Right atrium auricular region (tissue), 2 donors: ENCODE measurements around the gene RGS6. TPM values are rescaled to one million over a fixed set of nuclear protein-coding genes. Genes with fewer than 3 reads are reported as not detected.

Experiments
- DNase-seq: peaks from one replicate; pipeline ENCODE4 v3.0.0-alpha.2; 2019; ENCODE audit warnings: low spot score
- H3K27ac ChIP-seq, 2 donors: fragments of 200-600 bp; sonication (generic); 1 replicate in 1 of 2; 2 replicates in 1 of 2; pipeline ENCODE4 v1.5.1; 2016 to 2019
- H3K27me3 ChIP-seq, 2 donors: fragments of 200-600 bp; sonication (generic); one replicate each; pipeline versions ENCODE4 v1.5.1 to v1.6.0; 2017 to 2019
- H3K36me3 ChIP-seq: fragments of 200-600 bp; sonication (generic); one replicate; pipeline ENCODE4 v1.5.1; 2016
- H3K4me1 ChIP-seq, 2 donors: fragments of 200-600 bp; sonication (generic); one replicate each; pipeline versions ENCODE4 v1.5.1 to v1.6.0; 2017 to 2019
- H3K4me3 ChIP-seq, 2 donors: fragments of 200-600 bp; sonication (generic); 1 replicate in 1 of 2; 2 replicates in 1 of 2; pipeline ENCODE4 v1.5.1; 2017 to 2019; ENCODE audit warnings: mild to moderate bottlenecking in 1 of 2, moderate library complexity in 1 of 2
- H3K9me3 ChIP-seq, 2 donors: fragments of 200-600 bp; sonication (generic); one replicate each; pipeline ENCODE4 v1.5.1; 2019
- total RNA-seq, 2 donors: library from RNA; depleted of rRNA; stranded (reverse); fragments of >200 nt; gene quantifications; one replicate each; pipeline ENCODE4 v1.1.0, GENCODE V29; 2016
- TF ChIP-seq, protein P1 (sequence below), 2 donors: fragments of 200-600 bp; sonication (generic); IDR thresholded peaks; one replicate each; pipeline ENCODE4 v1.5.1; 2019; ENCODE audit warnings: antibody characterized with exemption in 2 of 2

Gene RGS6
- total RNA-seq, 2 donors from 2014 or later = 12.1 to 13.1 TPM

DNA sequence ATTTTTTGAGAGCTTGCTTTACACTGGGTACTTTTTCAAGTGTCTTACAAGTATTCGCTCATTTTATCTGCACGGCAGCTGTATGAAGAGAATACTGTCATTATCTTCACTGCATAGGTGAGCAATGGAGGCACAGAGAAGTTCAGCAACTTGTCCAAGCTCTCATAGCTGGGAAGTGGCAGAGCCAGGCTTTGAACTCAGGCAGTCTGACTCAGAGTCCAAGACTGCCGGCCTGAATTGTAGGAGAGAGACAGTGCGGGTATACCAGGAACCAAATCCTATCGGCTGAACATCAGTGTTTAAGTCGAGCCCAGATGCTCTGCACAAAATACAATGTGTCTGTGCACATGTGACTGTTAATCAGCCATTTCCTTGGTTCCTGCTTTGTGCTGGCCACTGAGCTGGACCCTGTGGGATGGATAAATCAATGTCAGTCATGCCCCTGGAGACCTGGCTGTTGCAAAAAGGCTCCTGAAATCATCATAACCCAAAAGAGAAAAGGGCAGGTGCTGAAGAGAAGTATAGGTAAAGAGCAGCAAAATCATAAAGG, 487.1 kb downstream of the RGS6 start:
- H3K9me3 ChIP-seq = no peaks in the 10 kb centered on the region
- TF ChIP-seq, protein P1, sequence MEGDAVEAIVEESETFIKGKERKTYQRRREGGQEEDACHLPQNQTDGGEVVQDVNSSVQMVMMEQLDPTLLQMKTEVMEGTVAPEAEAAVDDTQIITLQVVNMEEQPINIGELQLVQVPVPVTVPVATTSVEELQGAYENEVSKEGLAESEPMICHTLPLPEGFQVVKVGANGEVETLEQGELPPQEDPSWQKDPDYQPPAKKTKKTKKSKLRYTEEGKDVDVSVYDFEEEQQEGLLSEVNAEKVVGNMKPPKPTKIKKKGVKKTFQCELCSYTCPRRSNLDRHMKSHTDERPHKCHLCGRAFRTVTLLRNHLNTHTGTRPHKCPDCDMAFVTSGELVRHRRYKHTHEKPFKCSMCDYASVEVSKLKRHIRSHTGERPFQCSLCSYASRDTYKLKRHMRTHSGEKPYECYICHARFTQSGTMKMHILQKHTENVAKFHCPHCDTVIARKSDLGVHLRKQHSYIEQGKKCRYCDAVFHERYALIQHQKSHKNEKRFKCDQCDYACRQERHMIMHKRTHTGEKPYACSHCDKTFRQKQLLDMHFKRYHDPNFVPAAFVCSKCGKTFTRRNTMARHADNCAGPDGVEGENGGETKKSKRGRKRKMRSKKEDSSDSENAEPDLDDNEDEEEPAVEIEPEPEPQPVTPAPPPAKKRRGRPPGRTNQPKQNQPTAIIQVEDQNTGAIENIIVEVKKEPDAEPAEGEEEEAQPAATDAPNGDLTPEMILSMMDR (IDR thresholded peaks at IDR 0.05) = no peak
- no peak overlapping the region for H3K27ac ChIP-seq
- H3K4me3 ChIP-seq = no peak overlapping the region
- H3K4me1 ChIP-seq = no peaks in the 10 kb centered on the region
- H3K27me3 ChIP-seq = no peaks in the 10 kb centered on the region
- peak; percentile 23 for DNase-seq
- no peaks in the 10 kb centered on the region for H3K36me3 ChIP-seq

GRCh38 chr14:72420749-72421474, 488.7 kb downstream of the RGS6 start:
- DNase-seq = peak; percentile 64
- no peaks in the 10 kb centered on the region for H3K4me1 ChIP-seq
- H3K4me3 ChIP-seq = no peak overlapping the region
- no peaks in the 10 kb centered on the region for H3K9me3 ChIP-seq
- TF ChIP-seq, protein P1 (IDR thresholded peaks at IDR 0.05) = peak; percentile 91 to 94
- no peaks in the 10 kb centered on the region for H3K27me3 ChIP-seq
- no peaks in the 10 kb centered on the region for H3K36me3 ChIP-seq
- H3K27ac ChIP-seq = no peak overlapping the region

DNA sequence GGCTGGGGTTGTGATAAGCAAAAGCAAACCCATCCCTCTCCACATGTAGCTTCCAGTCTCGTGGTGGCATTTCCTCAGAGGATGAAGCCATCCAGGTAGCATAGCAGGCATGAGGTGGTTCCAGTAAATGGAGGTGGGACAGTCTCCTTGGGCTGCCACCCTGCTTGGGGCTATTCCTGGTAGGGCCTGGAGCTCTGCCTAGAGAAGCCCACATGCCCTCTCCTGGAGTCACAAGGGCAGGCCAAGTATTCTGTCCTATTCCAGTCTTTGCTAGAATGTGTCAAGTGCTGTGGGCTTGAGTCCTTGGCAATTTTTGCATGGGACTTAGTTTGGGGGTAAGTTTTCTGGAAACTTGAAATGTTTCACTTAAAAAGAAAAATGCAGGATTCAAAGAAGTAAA, 491.7 kb downstream of the RGS6 start:
- TF ChIP-seq, protein P1 (IDR thresholded peaks at IDR 0.05) = no peak
- Histone ChIP-seq H3K27me3 (no peaks in the 10 kb centered on the region), H3K9me3 (no peaks in the 10 kb centered on the region)

GRCh38 chr14:72430457-72430856, 498.2 kb downstream of the RGS6 start:
- no peak for DNase-seq
- no peaks in the 10 kb centered on the region for H3K4me1 ChIP-seq
- no peaks in the 10 kb centered on the region for H3K36me3 ChIP-seq
- TF ChIP-seq, protein P1 (IDR thresholded peaks at IDR 0.05) = no peak
- no peaks in the 10 kb centered on the region for H3K9me3 ChIP-seq
- no peaks in the 10 kb centered on the region for H3K27me3 ChIP-seq
- H3K4me3 ChIP-seq = no peak overlapping the region
- no peak overlapping the region for H3K27ac ChIP-seq

More for the DNA sequence above, 491.7 kb downstream of the RGS6 start:
- no peak for DNase-seq
- H3K4me3 ChIP-seq = no peak overlapping the region
- H3K27ac ChIP-seq = no peak overlapping the region
- no peaks in the 10 kb centered on the region for H3K36me3 ChIP-seq
- H3K4me1 ChIP-seq = no peaks in the 10 kb centered on the region

- DNase-seq = no peak
- H3K4me1 ChIP-seq = no peaks in the 10 kb centered on the region
- no peak overlapping the region for H3K4me3 ChIP-seq
- TF ChIP-seq, protein P1 (IDR thresholded peaks at IDR 0.05) = no peak
- no peaks in the 10 kb centered on the region for H3K36me3 ChIP-seq
- H3K27ac ChIP-seq = no peak overlapping the region
- H3K27me3 ChIP-seq = no peaks in the 10 kb centered on the region
- no peaks in the 10 kb centered on the region for H3K9me3 ChIP-seq
These were observed 500.5 kb downstream of the RGS6 start for GRCh38 chr14:72432748-72433147.
